Lower lobe of right lung (tissue), 2 donors: ENCODE results near the gene NAV2. TPM values are rescaled to one million over a fixed set of nuclear protein-coding genes. Genes with fewer than 3 reads are reported as not detected.

Experiments used
- ATAC-seq, 2 donors: fragments of 200-7000 bp; cut with Tn5 transposase; one replicate each; pipeline ENCODE4 v1.9.1; 2020 to 2022; ENCODE audit warnings: mild to moderate bottlenecking in 2 of 2, moderate library complexity in 2 of 2
- DNase-seq: peaks from one replicate; pipeline ENCODE4 v3.0.0-alpha.2; 2020
- H3K27ac ChIP-seq: fragments of 200-600 bp; one replicate; pipeline ENCODE4 v1.8.0; 2022
- H3K27me3 ChIP-seq: fragments of 200-600 bp; one replicate; pipeline ENCODE4 v1.8.0; 2022; ENCODE audit warnings: low read depth
- H3K36me3 ChIP-seq: fragments of 200-600 bp; one replicate; pipeline ENCODE4 v1.8.0; 2022; ENCODE audit warnings: mild to moderate bottlenecking
- H3K4me1 ChIP-seq: fragments of 200-600 bp; one replicate; pipeline ENCODE4 v1.8.0; 2022
- H3K4me3 ChIP-seq: fragments of 200-600 bp; one replicate; pipeline ENCODE4 v1.8.0; 2022; ENCODE audit warnings: mild to moderate bottlenecking
- H3K9me3 ChIP-seq: fragments of 200-600 bp; one replicate; pipeline ENCODE4 v1.8.0; 2022
- intact Hi-C: fragments of 100-400 bp; cut with DNase I; formaldehyde crosslinking; loops from one replicate; pipeline ENCODE4 v1.11.0; 2022
- total RNA-seq: library from RNA; stranded (reverse); fragmentation: NEBNext Ultra II Directional; extraction: Animal tissue kit (Norgen Biotek cat#: 25700); gene quantifications from one replicate; pipeline ENCODE4 v1.2.1, GENCODE V29; 2021
- TF ChIP-seq, protein P1 (sequence below): fragments of 200-600 bp; IDR thresholded peaks from one replicate; pipeline ENCODE4 v1.8.0; 2022; ENCODE audit warnings: antibody characterized with exemption, mild to moderate bottlenecking
- donor health status: DM: no; HTN: yes; CAD: no; lungs with severe emphysema.

Gene NAV2
- total RNA-seq, 1 donor from 2014 or later, result 36.9 TPM

GRCh38 chr11:19800162-19800561, 87.5 kb downstream of the NAV2 start:
- no peaks in the 10 kb centered on the region for H3K9me3 ChIP-seq
- peaks cover 20% of the 10 kb centered on the region for H3K4me1 ChIP-seq
- H3K27me3 ChIP-seq, result no peaks in the 10 kb centered on the region
- H3K36me3 ChIP-seq, result no peaks in the 10 kb centered on the region
- DNase-seq, result no peak
- ATAC-seq, result peak in 1 of 2 donors; percentile 34
- intact Hi-C loops, result no loop called here
- H3K4me3 ChIP-seq, result no peak overlapping the region
- H3K27ac ChIP-seq, result no peak overlapping the region
- TF ChIP-seq, protein P1, sequence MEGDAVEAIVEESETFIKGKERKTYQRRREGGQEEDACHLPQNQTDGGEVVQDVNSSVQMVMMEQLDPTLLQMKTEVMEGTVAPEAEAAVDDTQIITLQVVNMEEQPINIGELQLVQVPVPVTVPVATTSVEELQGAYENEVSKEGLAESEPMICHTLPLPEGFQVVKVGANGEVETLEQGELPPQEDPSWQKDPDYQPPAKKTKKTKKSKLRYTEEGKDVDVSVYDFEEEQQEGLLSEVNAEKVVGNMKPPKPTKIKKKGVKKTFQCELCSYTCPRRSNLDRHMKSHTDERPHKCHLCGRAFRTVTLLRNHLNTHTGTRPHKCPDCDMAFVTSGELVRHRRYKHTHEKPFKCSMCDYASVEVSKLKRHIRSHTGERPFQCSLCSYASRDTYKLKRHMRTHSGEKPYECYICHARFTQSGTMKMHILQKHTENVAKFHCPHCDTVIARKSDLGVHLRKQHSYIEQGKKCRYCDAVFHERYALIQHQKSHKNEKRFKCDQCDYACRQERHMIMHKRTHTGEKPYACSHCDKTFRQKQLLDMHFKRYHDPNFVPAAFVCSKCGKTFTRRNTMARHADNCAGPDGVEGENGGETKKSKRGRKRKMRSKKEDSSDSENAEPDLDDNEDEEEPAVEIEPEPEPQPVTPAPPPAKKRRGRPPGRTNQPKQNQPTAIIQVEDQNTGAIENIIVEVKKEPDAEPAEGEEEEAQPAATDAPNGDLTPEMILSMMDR, result peak; percentile 8

DNA sequence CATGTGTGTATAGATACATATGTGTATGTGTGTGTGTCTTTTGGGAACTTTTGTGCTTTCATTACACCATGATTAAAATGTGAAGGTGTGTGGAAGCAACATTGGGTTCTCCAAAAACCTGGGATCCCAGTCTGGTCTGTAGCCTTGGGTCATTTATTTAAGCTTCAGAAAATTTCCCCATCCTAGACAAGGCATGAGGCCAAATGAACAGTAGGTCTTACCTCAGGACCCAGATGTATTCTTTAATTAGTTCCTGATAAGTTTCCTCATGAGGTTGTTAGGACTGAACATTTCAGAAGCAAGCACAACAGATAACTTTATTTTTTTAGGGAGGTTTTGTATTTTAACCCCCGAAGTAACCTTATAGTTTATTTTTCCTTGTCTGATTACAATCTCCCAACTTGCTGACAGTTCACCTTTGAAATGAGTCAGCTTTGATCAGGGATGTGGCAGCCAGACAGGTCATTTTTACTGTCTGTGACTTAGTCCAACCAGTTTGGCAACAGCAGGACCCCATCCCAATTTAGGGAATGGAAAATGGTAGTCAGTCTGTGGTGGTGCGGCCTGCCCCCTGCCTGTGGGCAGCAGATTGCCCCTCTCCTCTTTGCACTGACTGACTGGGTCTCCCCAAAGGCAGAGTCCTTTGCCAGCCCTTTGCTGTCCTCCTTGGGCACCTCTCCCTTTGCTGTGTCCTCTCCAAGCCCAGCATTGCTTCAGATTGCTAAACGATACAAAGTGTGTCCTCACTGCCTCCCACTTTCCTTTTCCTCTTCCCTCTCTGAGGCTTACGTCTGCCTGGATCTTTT, 88.3 kb downstream of the NAV2 start:
- Histone ChIP-seq H3K4me1 (peaks cover 23% of the 10 kb centered on the region), H3K9me3 (no peaks in the 10 kb centered on the region), H3K27ac (no peak overlapping the region), H3K27me3 (no peaks in the 10 kb centered on the region), H3K4me3 (no peak overlapping the region), H3K36me3 (no peaks in the 10 kb centered on the region)
- TF ChIP-seq, protein P1, result no peak
- DNase-seq, result no peak
- no peak for ATAC-seq
- intact Hi-C loops, result no loop called here

- ATAC-seq, result no peak
- TF ChIP-seq, protein P1, result no peak
Measured at GRCh38 chr11:19802773-19803293, 90.2 kb downstream of the NAV2 start.

GRCh38 chr11:19803506-19803998, 90.9 kb downstream of the NAV2 start:
- Histone ChIP-seq H3K27me3 (no peaks in the 10 kb centered on the region), H3K9me3 (no peaks in the 10 kb centered on the region), H3K36me3 (no peaks in the 10 kb centered on the region), H3K27ac (no peak overlapping the region), H3K4me1 (peaks cover 28% of the 10 kb centered on the region), H3K4me3 (no peak overlapping the region)
- DNase-seq, result no peak
- intact Hi-C loops, result no loop called here
- peak; percentile 80 to 88 for ATAC-seq
- TF ChIP-seq, protein P1, result no peak

More at GRCh38 chr11:19802773-19803293, 90.2 kb downstream of the NAV2 start:
- no peaks in the 10 kb centered on the region for H3K36me3 ChIP-seq
- no peak for DNase-seq
- no peak overlapping the region for H3K4me3 ChIP-seq
- no peak overlapping the region for H3K27ac ChIP-seq
- H3K4me1 ChIP-seq, result peaks cover 28% of the 10 kb centered on the region
- H3K9me3 ChIP-seq, result no peaks in the 10 kb centered on the region
- intact Hi-C loops, result no loop called here
- H3K27me3 ChIP-seq, result no peaks in the 10 kb centered on the region

- Histone ChIP-seq H3K4me3 (no peak overlapping the region), H3K4me1 (peaks cover 23% of the 10 kb centered on the region), H3K27ac (no peak overlapping the region), H3K27me3 (no peaks in the 10 kb centered on the region), H3K36me3 (no peaks in the 10 kb centered on the region), H3K9me3 (no peaks in the 10 kb centered on the region)
- DNase-seq (no peak), ATAC-seq (no peak)
- TF ChIP-seq, protein P1, result no peak
- intact Hi-C loops, result no loop called here
Measured at GRCh38 chr11:19805376-19805775, 92.7 kb downstream of the NAV2 start.
